ENCODE results near the gene PKNOX1.
"Not testable (repeated sequence)": the region's sequence is repeated elsewhere in the genome, so short reads cannot be mapped to it uniquely, and the experiment has no call there.

The PKNOX1 gene

GRCh38 chr21:43021756-43022600, 47.6 kb downstream of the PKNOX1 start:
- DNase-seq = no peak

- DNase-seq = no peak
Measured at GRCh38 chr21:43023175-43023574, 48.8 kb downstream of the PKNOX1 start.

DNA sequence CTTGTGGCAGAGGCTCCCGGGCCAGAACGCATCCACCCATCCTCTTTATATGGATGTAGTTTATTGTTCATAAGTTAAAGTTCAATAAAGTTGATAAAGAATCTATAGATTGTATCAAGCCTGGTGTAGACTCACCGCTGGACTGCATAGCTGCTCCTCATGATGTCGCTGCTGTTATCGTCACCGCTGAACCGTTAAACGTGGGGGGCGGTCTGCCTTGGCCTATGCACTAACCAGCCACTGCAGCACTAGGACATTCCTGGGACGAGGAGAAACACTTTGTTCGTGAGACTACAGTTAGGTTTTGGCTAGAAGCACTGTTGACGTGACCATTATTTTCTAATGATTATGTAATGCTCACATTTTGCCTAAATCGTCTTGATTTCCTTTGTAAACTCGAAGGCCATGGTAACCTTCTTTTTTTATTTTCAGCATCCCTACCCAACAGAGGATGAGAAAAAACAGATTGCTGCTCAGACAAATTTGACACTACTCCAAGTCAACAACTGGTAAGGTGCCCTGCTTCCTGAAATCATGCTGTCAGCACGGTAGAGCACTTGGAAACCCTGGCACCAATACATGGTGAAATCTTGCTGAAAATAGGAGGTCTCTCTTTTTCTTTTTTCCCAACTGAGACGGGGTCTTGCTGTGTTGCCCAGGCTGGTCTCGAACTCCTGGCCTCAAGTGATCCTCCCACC, 50.2 kb downstream of the PKNOX1 start:
- DNase-seq = no peak

DNA sequence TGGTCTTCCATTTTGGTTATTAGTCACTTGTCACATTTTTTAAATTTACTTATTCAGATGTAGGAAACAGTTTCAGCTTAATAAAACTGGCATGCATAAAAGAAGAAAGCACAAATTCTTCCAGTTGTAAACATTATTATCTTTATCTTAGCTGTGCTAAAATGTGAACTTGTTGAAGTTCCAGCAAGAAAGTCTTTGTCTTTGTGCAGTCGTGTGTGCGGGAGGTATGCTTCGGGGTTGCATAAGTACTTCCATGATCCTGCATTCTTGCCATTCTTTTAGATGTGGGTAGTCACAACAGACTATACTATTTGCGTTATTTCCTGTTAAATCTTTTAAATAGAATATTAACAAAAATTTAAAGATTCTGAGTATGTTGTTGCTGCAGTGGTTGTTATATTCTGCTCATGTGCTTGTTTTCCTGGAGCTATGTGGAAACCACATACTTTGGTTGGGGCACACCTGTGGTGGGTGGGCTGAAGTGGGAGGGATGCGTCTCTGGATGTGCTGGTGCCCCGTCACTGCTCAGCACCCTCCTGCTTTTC, 51.3 kb downstream of the PKNOX1 start:
- no peak for DNase-seq

GRCh38 chr21:43027846-43028731, 53.7 kb downstream of the PKNOX1 start:
- DNase-seq = no peak

DNA sequence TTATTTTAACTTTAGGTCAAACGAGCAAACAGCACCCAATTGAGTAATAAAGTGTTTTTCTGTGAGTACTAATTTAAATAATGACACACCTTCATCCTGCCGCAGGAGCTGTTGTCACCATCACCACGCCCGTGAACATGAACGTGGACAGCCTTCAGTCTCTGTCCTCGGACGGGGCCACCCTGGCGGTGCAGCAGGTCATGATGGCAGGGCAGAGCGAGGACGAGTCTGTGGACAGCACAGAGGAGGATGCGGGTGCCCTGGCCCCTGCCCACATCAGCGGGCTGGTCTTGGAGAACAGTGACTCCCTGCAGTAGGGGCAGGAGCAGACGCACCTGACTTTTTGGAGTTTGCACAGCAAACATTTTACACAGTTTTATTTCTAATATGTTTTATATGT, 55.4 kb downstream of the PKNOX1 start:
- DNase-seq = no peak

GRCh38 chr21:43031121-43031619, 56.8 kb downstream of the PKNOX1 start:
- DNase-seq = no peak

DNA sequence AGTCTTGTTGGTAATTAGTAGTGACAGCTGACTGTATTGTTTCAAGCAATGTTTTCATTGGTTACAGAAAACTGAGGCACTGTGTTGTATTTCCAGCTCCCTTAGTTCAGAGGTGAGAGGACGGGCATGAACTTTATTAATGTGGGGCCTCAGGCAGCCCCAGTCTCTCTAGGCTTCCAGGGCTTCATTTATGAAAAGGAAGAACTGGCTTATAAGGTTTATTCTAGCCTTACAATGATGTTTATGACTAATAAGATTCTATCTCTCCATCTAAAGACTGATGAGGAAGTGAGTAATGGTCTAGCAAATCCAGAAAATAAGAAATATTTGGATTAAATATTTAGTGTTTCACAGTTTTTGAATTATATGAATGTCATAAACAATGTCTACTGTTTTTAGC, 59.7 kb downstream of the PKNOX1 start:
- no peak for DNase-seq

- DNase-seq = no peak
Measured at GRCh38 chr21:43034826-43035225, 60.5 kb downstream of the PKNOX1 start.

GRCh38 chr21:43036889-43037288, 62.5 kb downstream of the PKNOX1 start:
- not testable (repeated sequence) for DNase-seq

DNA sequence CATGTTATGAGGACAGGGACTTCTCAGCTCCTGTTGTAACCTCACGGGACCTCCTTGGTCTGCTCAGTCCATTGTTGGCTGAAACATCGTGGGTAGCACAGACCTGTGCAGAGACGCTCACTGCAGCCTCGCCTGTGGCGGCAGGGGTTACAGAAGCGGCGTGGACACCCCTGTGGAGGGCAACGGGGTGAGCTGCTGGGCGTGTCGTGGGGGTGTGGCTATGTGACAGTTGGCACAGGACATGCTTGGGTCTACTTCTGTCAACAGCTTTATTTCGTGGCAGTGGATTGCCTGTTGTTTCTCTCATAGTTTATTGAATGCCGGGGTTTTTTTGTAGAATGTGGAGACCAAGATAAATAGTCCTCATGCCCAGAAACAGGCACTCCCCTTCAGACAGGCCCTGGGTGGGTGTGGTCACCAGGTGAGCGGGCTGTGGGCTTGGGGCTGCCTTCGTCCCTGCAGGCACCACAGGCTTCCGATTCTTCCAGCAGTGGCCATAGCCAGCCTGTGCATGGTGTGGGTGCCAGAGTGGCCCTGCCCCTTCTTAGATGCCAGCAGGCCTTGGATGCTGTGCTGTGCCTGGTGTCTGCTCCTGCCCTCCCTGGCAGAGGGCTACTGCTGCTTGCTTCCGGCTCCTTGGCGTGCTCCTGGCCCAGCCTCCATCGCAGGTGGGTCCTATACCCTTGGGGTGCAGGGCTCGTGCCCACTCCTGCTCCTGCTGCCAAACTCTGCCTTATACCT, 63.7 kb downstream of the PKNOX1 start:
- DNase-seq = not testable (repeated sequence)

GRCh38 chr21:43038659-43039044, 64.3 kb downstream of the PKNOX1 start:
- not testable (repeated sequence) for DNase-seq

DNA sequence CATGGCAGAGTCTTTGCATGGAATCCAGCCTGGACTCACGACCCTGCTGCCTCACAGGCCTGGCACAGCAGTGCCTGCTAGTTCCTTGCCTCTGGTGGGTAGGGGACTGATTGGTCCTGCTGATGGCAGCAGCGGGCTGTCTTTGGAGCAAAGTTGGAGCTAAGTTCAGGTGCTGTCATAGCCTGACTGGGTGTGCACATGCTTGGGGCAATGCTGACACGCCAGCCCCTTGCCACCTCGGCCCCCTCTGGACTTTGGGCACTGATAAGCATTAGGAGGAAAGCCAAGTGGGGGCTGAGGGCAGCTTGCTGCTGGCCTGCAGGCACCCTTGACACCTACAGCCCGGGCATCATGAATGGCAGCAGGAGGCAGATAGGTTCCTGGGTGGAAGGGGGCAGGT, 67.8 kb downstream of the PKNOX1 start:
- not testable (repeated sequence) for DNase-seq

DNA sequence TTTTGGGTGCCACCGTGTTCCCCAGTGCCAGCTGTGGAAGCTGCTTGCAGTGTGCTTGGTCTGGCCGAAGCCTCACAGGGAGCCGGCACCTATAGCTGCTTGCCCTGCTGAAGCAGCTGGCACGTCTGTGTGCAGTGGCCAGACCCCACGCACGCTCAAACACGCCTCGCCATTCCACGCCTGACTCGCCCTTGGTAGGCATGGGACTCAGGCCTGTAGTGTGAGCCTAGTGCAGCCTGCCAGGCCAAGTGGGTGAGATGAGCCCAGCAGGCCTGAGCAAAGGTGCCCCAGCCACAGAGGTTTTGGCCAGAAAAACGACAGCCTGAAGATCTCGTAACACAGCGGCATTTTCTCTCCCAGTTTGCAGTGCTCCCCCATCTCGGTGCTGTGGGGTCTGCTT, 68.9 kb downstream of the PKNOX1 start:
- not testable (repeated sequence) for DNase-seq

DNA sequence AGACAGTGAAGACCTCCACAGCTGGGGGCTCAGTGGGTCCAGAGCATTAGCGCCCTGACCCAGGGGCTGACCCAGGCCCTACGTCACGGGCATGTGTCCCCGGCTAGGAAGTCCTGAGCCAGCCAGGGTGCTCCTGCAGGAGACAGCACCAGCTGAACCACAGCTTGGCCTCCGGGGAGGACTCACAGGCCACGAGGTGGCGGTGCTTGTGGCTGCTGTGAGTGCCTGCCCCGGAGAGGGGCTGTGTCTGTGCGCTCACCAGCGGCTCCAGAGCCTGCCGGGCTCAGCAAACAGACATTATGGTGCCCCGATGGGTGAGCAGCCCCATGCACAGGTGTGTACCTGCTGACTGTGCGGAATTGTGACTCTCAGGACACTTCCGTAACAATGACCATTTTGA, 70.2 kb downstream of the PKNOX1 start:
- not testable (repeated sequence) for DNase-seq

GRCh38 chr21:43045165-43045875, 71.0 kb downstream of the PKNOX1 start:
- DNase-seq = not testable (repeated sequence)

DNA sequence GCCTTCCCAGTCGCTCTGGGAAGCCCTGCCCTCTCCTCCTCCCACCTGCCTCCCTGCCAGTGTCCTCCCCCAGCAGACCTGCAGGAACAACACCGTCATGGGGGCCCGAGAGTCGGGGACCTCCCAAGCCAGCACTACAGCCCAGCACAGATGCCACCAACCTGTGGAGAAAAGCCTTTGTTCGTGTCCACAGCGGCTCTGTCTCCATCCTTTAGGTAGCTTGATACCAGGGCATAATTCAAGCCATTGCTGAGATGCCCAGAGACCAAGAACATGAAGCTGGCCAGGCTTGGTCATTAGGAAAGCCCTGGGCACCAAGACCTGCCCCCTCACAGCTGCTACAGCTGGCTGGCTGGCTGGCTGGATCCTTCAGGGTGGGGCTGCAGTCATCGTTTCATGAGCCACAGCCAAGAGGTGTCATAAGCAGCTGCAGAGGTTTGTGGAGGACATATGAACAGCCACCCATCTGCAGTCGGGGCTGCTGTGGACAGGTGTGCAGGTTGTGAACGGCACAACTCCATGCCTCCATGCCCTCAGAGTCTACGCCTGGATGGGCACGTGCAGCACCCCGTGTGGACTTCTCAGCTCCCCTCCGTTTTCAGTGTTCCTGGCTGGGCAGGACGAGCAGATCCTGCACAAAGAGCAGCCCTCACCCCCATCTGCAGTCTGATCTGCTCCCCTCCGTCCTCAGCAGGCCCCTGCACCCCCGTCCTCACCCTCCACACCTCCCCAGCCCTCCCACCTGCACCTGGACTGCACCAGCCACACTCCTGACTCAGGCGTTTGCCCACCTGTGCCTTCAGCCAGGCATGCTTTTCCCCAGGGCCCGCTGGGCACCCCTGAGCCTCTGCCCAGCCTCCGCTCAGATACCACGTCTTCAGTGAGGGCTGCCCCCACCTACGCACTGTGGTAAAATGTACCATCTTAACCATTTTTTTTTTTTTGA, 71.8 kb downstream of the PKNOX1 start:
- DNase-seq = not testable (repeated sequence)

- not testable (repeated sequence) for DNase-seq
Measured at GRCh38 chr21:43053112-43053511, 78.8 kb downstream of the PKNOX1 start.

GRCh38 chr21:43062955-43063664, 88.7 kb downstream of the PKNOX1 start:
- DNase-seq = not testable (repeated sequence)

Measured in suppressor macrophage treated with lipopolysaccharide for 4 hours (primary cell).